T1000 (cell line): ENCODE data around the gene SRCAP.

Experiments used
- DNase-seq: peaks from one replicate; lab custom pipeline; 2025; ENCODE audit warnings: mixed read lengths; lab: John Stamatoyannopoulos, UW

The SRCAP gene

DNA sequence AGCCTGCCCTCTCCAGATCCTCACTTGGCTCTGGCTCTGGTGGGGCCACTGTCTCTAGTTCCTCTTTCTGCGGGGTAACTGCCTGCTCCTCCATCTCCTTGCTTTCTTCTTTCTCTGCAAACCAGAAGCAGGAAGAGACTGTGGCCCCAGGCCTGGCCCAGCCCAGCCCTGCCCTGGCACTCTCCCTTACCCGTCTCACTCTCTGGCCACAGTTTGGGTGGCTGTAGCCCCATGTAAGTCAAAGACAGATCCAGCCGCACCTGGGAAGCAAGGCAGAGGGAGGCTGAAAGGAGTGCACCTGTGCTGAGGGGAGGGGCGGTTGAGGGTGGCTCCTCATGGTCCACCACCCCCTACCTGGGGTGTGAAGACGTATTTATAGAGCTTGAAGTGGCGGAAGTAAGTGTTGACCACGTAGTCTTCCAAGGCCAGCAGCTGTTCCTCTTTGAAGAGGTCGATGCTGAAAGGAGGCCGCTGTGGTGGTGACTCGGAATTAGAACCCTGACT is 60.1 kb downstream of the SRCAP start:
- no peak for DNase-seq

DNA sequence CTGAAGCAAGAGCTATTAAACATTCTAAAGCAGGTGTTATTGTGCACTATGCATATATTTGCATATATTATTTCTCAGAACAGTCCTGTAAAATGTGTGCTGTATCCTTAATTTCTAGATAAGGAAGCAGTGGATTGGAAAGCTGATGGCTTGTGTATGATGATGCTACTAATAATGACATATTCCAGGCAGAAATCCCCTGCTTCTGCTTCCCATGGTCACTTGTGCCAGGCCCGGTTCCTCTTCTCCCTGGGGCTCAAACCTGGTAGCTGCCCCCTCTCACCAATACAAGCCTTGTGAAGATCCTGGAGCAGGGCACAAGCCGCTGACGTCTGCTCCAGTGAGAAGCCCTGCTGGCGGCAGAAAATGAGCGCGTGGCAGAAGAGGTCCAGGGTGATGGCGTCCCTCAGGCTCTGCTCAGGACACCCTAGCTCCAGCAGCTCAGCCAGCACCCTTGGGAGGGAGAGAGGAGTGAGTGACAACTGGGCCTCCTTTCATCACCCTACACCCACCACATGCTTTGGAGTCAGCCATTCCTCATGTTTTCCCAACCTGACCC is 61.1 kb downstream of the SRCAP start:
- DNase-seq: no peak

DNA sequence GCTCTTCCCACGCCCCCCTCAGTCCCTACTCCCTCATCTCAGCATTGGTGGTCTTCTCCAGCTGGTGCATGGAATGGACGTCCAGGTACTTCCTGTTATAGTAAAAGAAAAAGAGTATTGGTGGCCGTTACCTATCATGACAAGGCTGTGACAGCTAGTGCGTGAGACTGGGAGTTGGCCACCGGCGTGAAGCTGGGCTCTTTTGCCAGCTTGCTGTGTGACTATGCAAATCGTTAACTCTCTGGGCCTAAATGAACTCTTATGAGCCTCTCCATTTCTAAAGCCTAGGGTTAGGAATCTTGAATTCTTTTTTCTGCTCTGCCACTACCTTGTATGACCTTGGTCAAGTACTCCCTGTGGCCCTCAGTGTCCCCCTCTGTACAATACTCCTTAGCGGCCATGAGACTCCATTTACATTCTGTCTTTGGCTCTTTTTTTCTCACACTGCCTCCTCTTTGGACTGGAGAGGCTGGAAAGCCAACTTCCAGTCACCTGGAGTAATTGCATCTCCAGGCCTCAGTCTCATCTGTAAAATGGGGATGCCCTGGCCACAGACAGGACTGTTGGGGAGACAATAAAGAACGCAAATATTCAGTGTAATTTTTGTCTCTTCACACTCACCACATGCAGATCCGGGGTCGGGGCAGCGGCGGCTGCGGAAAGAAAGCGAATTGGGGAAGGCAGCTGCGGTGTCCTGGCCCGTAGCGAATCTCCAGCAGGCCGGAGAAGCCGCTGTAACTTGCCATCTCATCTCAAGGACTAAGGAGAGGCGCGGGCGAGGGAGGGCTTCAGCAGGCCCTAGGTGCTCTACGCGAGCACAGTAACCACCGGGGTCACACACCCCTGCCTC is 61.8 kb downstream of the SRCAP start:
- DNase-seq: no peak

DNA sequence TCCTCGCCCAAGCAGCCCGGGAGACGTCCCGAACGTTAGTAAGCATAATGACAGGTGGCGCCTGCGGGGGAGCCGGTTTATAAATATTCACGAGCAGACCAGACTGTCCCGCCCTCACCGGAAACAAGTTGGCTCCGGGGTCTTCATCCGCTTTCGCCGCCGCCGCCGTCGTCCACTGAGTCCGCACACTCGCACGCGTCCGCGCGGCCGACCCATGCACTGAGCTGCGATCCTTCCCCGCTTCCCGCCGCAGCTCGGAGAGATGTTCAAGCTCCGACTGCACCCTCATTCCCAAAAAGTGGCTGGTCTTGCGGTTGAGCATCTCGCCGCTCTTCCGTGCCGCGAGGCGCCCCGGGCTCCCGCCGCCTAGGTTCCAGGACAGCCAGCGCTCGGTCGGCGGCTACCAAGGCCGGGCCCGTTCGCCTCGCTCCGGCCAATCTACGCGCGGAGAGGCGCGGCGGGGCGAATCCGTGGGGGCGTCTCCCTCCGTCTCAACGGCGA is 62.5 kb downstream of the SRCAP start:
- DNase-seq: no peak

DNA sequence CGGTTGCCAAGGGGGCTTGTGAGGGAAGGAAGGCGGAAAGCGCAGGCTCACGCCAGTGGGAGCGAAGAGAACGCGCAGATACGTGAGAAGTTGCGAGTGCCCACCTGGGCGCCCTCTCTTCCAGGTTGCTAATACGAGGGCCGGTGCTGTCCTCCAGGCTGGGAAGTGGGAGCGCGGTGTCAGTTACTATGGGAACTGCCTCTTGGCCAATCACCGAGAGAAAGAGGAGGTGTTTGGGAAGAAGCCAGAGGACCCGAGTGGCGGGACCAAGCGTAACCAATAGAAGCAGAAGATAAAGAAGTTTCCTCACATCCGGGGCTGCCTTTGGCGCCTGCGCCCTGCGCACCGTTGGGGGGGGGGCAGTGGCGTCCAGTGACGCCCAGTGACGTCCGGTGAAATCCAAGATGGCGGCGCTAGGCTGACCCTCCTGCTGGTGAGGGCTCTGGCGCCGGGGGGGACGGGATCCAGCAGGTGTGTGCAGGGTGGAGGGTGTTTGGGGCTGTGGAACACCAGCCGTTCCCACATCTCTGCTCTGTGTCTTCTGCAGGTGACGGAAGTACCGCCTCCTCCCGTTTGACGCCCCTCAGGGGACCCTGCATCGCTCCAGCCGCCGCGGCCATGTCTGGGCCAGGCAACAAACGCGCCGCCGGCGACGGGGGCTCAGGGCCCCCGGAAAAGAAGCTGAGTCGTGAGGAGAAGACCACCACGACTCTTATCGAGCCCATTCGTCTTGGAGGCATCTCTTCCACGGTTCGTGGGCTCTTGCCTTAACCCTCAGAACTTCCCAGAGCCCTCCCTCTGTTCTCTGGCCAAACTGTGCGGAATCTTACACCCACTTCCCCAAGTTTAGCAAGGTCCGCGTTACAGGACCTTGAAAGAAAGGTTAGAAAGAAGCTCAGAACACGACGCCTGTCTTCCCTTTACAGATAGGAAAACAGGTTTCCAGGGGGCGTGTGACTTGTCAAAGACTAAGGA is 63.2 kb downstream of the SRCAP start, which contains the start of the genes CFAP119 and RNF40:
Gene CFAP119 (minus strand): TSS at position 135 of the 975 bp plus-strand sequence. CDS start 314 bp downstream, outside the sequence.
Gene RNF40 (plus strand): TSS at position 395 of the 975 bp plus-strand sequence. CDS start 224 bp downstream, at position 619.
- DNase-seq: peak; percentile 97

DNA sequence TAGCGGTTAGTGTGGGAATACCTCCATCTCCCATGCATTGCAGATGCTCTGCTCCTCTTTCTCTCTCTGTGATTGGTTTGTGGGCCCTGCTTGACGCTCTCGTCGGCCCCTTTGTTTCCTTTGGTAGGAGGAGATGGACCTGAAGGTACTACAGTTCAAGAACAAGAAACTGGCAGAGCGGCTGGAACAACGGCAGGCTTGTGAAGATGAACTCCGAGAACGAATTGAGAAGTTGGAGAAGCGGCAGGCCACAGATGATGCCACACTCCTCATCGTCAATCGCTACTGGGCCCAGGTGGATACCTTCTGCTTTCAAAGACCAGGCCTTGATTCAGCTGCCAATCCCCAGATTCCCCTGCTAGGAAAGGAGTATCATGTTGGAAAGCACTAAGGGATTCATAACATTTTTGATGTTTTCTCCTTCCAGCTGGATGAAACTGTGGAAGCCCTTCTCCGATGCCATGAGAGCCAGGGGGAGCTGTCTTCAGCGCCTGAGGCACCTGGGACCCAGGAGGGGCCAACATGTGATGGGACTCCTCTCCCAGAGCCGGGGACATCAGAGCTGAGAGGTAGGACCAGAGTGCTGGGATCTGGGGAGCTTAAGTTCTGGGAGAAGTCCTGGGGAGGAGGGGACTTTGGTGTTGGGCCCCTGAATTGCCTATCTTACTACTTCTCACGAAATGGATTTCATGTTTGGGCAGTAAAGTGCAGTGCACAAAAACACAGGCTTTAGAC is 64.2 kb downstream of the SRCAP start:
- DNase-seq: no peak

DNA sequence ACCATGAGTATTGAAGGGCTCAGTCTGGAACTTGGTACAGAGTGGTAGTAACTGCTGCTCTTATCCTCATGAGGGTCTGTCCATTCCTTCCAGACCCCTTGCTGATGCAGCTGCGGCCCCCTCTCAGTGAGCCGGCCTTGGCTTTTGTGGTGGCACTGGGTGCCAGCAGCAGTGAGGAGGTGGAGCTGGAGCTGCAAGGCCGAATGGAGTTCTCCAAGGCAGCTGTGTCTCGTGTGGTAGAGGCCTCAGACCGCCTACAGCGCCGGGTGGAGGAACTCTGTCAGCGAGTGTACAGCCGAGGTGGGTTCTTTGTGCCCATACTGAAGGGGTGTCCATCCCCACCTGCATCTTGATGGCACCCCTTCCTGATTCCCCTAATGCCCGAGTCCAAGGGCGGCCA is 65.1 kb downstream of the SRCAP start:
- DNase-seq: no peak

DNA sequence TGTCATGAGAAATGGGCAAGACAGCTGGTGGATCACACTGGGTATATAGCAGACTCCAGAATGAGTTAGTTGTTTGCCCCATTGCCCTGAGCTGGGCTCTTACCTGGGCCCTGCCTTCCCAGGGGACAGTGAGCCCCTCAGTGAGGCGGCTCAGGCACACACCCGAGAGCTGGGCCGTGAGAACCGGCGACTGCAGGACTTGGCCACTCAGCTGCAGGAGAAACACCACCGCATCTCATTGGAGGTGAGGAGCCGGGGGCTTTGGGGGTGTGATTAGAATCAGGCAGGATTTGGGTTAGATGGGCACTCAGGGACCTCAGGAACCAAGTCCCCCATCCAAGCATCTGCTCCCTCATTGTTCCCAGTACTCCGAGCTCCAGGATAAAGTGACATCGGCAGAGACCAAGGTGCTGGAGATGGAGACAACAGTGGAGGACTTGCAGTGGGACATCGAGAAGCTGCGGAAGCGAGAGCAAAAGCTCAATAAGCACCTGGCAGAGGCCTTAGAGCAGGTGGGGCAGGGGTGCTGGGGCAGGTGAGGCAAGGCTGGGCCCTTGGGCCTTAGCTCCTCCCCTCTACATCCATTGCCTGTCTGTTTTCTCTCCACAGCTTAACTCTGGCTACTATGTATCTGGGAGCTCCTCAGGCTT is 66.0 kb downstream of the SRCAP start:
- DNase-seq: no peak

DNA sequence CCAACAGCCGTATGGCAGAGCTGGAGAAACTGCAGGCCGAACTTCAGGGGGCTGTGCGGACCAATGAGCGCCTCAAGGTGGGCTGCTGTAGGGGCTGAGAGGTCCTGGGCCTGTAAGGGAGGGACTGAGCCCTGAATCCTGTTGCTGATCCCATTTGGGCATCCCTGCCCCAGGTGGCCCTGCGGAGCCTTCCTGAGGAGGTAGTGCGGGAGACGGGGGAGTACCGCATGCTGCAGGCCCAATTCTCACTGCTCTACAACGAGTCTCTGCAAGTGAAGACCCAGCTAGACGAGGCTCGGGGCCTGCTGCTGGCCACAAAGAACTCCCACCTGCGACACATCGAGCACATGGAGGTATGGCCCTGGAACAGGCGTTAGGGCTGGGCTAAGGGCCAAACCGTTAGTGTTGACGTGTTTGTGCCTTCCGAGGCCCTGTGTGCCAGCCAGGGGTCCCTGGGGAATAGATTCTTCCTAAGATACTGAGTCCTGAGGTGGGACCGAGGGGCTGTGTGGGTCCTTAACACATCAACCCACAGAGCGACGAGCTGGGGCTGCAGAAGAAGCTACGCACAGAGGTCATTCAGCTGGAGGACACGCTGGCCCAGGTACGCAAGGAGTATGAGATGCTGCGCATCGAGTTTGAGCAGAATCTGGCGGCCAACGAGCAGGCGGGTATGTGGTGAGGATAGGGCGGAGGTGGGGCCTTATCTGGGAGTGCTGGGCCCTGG is 67.4 kb downstream of the SRCAP start:
- no peak for DNase-seq

DNA sequence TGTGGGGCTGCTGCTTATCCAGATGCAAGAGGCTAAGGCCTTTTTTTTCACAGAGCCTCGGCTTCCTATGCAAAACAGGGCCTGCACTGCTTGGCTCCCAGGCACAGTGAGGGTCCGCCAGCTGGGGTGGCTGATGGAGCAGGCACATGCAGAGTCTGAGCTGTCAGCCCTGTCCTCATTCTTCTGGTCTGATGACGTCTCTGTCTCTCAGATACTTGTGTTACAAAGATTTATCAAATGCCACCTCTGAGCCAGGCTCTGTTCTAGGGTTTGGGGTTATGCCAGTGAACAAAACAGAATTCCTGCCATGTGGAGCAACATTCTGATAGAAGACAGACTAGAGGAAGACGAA is 67.9 kb downstream of the SRCAP start:
- no peak for DNase-seq

DNA sequence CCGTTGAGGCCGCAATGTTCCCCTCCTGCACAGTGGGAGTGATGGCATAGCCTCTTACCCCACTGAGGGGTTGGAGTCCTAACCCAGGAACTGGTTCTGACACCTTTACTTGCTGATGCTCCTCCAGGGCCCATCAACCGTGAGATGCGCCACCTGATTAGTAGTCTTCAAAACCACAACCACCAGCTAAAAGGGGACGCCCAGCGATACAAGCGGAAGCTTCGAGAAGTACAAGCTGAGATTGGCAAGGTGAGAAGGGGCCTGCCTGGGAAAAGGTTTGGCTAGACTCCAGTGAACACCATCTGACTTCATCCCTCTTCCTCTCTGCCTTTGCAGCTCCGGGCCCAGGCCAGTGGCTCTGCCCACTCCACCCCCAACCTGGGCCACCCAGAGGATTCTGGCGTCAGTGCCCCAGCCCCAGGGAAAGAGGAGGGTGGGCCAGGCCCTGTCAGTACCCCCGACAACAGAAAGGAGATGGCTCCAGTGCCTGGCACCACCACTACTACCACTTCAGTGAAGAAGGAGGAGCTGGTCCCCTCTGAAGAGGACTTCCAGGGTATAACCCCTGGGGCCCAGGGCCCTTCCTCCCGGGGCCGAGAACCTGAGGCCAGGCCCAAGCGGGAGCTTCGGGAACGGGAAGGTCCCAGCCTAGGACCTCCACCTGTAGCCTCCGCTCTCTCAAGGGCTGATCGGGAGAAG is 68.9 kb downstream of the SRCAP start:
- DNase-seq: no peak

DNA sequence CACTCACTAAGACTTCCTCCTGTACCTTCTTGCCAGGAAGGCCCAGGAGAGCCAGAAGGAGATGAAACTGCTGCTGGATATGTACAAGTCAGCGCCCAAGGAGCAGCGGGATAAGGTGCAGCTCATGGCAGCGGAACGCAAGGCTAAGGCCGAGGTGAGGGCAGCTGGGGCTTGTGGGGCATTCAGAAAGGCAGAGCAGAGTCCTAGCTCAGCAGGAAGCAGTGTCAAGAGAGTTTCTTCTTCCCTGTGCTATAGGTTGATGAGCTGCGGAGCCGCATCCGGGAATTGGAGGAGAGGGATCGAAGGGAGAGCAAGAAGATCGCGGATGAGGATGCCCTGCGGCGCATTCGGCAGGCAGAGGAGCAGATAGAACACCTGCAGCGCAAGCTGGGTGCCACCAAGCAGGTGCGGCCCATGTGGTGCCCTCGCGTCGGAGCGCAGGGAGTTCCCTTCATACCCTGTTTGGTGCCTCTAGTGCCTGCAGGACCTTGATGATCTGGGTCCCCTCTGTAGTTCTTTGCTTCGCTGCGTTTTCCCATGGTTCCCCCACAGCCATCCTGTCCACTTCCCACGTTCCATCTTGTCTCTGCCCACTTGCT is 69.7 kb downstream of the SRCAP start:
- no peak for DNase-seq

DNA sequence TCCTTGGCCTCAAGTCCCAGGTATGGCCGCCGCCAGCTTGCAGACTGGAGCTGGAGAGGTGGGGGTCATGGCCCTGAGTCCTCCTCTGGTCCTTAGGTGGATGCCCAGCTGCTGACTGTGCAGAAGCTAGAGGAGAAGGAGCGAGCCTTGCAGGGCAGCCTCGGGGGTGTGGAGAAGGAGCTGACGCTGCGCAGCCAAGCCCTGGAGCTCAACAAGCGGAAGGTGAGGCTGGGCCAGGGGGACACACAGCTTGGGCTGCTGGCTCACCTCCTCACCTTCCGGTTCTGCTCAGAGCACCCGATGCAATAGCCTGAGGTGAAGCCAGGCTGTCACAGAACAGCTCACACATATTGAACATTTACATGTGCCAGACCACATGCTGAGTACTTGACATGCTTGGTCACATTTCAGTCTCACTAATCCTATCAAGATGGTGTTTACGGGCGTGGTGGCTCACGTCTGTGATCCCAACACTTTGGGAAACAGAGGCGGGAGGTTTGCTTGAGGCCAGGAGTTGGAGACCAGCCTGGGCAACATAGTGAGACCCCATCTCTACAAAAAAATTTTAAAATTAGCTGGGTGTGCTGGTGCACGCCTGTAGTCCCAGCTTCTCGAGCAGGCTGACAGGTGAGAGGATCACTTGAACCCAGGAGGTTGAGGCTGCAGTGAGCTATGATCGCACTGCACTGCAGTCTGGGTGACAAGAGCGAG is 70.6 kb downstream of the SRCAP start:
- DNase-seq: no peak

DNA sequence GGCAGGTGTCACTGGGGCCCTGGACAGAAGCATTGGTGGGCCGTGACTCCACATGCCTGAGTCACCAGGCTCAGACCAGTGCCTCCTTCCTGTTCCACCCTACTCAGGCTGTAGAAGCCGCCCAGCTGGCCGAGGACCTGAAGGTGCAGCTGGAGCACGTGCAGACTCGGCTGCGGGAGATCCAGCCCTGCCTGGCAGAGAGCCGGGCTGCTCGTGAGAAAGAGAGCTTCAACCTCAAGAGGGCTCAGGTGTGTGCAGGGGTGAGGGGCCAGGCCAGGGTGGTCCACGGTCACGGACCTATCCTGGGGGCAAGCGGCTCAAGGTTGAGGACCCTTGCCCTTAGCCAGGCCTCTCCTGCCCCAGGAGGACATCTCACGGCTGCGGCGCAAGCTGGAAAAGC is 72.8 kb downstream of the SRCAP start:
- DNase-seq: no peak

DNA sequence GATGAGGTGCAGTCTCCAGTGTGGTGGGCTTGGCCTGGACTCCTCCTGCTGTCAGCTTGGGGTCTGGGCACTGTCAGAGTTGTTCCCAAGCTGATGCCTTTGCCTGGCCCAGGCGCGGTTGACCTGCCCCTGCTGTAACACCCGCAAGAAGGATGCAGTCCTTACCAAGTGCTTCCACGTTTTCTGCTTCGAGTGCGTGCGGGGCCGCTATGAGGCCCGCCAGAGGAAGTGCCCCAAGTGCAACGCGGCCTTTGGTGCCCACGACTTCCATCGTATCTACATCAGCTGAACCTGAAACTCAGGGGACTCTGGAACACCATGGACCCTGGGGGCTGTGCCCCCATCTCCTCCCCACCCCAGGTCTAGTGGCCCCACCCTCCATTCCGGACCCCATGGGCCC is 74.9 kb downstream of the SRCAP start:
- no peak for DNase-seq

DNA sequence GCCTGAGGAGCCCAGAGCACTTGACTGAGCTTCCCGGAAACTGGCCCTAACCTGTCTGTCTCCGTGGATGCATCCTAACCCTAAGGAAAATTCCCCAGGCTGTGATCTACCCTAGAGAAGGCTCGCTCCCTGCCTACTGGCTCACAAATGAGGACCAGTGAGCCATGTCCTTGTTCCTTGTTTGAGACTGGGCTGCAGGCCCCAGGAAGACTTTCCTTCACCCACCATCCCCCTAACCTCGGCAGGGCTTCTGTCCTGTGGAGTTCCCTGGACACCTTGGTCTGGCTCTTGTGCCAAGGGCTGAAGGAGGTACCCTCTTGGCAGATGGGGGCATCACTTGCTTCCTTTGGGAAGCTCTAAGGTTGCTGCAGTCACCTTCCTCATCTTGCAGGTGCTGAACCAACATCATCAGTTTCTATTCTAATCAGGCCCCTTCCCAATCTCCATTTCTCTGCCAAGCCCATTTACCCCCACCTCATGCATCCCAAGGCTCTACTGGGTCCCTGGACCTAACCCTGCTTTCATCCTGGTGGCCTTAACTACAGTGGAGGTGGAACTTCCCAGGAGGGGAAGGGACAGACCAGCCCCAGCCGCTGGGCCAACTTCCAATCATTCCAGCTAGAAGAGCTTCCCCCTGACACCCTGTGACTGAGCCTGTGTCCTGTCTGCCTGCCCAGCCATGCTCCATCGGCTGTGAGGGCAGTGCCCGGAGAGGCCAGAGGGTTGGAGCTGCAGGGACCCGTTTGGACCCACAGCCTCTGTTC is 75.6 kb downstream of the SRCAP start:
- no peak for DNase-seq

DNA sequence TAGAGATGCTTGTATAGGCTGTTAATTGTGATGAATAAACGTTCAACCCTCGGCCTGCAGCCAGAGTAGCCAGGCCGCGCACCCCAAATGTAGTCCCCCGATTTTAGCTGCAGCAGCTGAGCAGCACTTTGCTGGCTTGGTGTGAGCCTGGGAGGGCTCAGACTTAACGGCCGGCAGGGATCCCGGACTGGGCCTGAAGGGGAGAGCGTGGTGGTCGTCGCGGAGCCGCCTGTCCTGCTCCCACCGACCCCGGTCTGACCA is 76.1 kb downstream of the SRCAP start:
- no peak for DNase-seq
